ENCODE data around the gene POU2AF3.
"Not testable (repeated sequence)": the region's sequence is repeated elsewhere in the genome, so short reads cannot be mapped to it uniquely, and the experiment has no call there.

Gene POU2AF3

DNA sequence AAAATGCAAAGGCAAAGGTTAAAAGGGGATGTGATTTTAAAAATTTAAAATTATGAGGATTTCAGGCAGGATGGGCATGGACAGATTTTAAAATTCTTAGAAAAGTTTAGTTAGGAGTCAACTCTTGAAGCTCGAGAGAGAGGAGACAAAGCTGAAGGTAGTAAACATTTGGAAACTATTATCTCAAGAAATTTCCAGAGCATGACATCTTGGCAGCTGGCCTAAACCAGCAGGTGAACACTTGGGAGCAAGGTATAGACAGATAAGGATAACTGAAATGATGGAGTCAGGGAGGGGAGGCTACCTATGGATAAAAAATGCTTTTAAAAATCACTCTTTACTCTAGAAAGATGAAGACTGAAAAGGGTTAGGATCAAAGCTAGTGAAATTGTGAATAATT is 13.7 kb downstream of the POU2AF3 start:
- H3K4me3 ChIP-seq (ENCODE audit: low read depth, low read length): no peak overlapping the region
- DNase-seq: no peak
- H3K27ac ChIP-seq: no peak overlapping the region
- H3K36me3 ChIP-seq (replicated peaks): no peaks in the 10 kb centered on the region
- in situ Hi-C loops (cut with HindIII; ENCODE audit: low pct_ligation_motif_present, low sequenced_read_pairs): no loop called here
- TF ChIP-seq, protein P1, sequence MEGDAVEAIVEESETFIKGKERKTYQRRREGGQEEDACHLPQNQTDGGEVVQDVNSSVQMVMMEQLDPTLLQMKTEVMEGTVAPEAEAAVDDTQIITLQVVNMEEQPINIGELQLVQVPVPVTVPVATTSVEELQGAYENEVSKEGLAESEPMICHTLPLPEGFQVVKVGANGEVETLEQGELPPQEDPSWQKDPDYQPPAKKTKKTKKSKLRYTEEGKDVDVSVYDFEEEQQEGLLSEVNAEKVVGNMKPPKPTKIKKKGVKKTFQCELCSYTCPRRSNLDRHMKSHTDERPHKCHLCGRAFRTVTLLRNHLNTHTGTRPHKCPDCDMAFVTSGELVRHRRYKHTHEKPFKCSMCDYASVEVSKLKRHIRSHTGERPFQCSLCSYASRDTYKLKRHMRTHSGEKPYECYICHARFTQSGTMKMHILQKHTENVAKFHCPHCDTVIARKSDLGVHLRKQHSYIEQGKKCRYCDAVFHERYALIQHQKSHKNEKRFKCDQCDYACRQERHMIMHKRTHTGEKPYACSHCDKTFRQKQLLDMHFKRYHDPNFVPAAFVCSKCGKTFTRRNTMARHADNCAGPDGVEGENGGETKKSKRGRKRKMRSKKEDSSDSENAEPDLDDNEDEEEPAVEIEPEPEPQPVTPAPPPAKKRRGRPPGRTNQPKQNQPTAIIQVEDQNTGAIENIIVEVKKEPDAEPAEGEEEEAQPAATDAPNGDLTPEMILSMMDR (IDR thresholded peaks at IDR 0.05; ENCODE audit: low read depth, low read length, missing control alignments): no peak
- no peaks in the 10 kb centered on the region for H3K27me3 ChIP-seq (replicated peaks)

DNA sequence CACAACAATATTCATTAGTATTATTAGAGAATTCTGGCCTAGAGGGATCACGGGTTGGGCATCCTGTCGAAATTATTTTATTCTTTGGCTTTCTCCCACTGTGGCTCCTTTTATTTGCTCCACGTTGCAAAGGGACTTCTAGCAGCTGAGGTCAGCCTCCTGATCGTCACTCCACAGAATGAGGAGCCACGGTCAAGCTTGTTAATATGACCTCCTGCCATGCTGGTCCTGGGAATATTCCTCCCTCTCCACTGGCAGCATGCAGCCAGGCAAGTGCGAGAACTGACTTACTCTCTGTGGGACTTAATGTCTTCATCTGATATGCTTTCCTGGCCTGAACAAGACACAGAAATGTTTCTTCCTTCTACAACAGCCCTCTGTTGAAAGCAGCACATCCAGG is 20.9 kb downstream of the POU2AF3 start:
- H3K4me3 ChIP-seq (ENCODE audit: low read depth, low read length): no peak overlapping the region
- DNase-seq: no peak
- in situ Hi-C loops (cut with HindIII; ENCODE audit: low pct_ligation_motif_present, low sequenced_read_pairs): no loop called here
- TF ChIP-seq, protein P1 (IDR thresholded peaks at IDR 0.05; ENCODE audit: low read depth, low read length, missing control alignments): no peak
- H3K27ac ChIP-seq: no peak overlapping the region
- no peaks in the 10 kb centered on the region for H3K36me3 ChIP-seq (replicated peaks)
- H3K27me3 ChIP-seq (replicated peaks): no peaks in the 10 kb centered on the region

DNA sequence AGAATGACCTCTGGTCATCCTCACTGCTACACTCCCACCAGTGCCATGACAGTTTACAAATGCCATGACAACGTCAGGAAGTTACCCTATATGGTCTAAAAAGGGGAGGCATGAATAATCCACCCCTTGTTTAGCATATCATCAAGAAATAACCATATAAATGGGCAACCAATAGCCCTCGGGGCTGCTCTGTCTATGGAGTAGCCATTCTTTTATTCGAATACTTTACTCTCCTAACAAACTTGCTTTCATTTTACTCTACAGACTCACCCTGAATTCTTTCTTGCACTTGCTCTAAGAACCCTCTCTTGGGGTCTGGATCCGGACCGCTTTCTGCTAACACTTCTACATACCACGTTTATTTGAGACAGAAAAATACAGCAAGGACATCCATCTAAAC is 21.9 kb downstream of the POU2AF3 start:
- H3K36me3 ChIP-seq (replicated peaks); in situ Hi-C loops (cut with HindIII; ENCODE audit: low pct_ligation_motif_present, low sequenced_read_pairs); H3K27ac ChIP-seq; DNase-seq; H3K4me3 ChIP-seq (ENCODE audit: low read depth, low read length); H3K27me3 ChIP-seq (replicated peaks): not testable (repeated sequence)

DNA sequence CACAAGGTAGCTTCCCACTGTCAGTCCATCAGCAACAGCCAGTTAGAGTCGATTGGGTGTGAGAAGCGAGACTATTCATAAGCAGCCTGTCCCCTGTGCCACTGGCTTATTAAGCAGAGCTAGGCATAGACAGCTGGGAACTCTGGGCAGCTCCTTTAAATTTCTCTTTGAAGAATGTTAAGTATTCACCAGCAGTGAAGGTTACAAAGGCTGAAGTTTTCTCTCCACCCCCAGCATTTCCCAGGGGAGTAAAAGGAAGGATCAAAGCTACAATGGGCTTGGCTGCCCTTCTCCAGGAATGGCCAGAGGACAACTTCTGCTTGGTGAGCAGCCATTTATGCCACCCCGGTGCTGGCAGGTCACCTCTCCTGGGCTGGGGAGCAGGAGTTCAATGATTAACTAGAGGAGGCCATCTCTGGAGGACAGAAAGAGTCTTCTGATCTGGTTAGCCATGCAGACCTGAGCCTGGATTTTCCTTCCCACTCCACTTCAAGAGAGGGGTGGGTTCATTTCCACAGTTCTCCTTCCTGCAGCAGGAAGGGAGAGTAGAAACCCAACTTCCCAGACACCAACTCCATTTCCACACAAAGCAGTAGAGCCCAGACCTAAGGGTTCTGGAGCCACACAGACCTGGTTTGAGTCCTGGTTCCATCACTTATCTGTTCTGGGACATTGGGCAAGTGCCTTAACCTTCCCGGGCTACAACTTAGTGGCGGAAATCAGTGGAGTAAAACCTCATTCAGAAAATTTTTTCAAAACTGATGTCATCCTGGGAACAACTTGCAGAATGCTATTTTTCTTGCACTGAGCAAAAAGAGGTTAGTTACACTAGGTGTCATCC is 22.6 kb downstream of the POU2AF3 start:
- in situ Hi-C loops (cut with HindIII; ENCODE audit: low pct_ligation_motif_present, low sequenced_read_pairs): no loop called here
- no peak overlapping the region for H3K4me3 ChIP-seq (ENCODE audit: low read depth, low read length)
- no peaks in the 10 kb centered on the region for H3K27me3 ChIP-seq (replicated peaks)
- DNase-seq: no peak
- H3K27ac ChIP-seq: no peak overlapping the region
- no peaks in the 10 kb centered on the region for H3K36me3 ChIP-seq (replicated peaks)
- TF ChIP-seq, protein P1 (IDR thresholded peaks at IDR 0.05; ENCODE audit: low read depth, low read length, missing control alignments): no peak

DNA sequence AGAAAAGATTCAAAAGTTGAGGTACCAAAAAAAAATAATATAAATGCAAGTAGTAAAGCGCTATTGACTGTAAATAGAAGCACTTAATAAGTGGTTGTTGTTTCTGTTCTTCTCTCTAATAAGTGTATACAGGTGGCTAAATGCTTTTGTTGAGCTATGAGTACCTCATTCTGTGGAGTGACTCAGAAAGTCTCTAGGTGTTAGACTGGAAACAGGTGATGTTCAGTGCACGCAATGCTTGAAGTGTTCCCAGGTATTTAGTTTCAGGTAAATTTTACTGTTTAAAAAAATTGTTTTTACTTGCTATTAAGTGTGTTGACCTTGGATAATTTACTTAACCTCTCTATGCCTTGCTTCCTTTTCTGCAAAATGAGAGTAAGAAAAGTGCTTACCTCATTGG is 24.2 kb downstream of the POU2AF3 start:
- Histone ChIP-seq H3K4me3 (ENCODE audit: low read depth, low read length) (no peak overlapping the region), H3K27ac (no peak overlapping the region), H3K27me3 (replicated peaks) (no peaks in the 10 kb centered on the region), H3K36me3 (replicated peaks) (no peaks in the 10 kb centered on the region)
- no peak for DNase-seq
- TF ChIP-seq, protein P1 (IDR thresholded peaks at IDR 0.05; ENCODE audit: low read depth, low read length, missing control alignments): no peak
- in situ Hi-C loops (cut with HindIII; ENCODE audit: low pct_ligation_motif_present, low sequenced_read_pairs): no loop called here

DNA sequence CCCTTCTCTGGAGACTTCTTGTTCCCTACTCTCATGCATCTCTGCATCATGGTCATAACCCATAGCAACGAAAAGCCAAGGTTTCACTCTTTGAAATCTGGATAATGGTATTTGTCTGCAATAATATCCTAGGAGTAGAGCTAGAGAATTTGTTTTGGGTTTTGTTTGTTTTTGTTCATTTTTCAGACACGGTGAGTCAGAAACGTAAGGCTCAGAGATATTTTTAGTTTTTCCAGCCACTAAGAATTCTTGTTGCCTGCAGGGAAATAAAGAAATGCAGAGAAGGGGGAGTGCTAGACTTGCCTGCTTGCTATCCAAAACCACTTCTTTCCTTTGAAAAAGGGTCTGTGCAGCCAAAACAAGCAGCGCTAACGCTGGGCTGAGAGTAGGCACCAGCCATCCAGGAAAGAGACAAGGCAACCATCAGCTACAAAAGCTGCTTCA is 26.0 kb downstream of the POU2AF3 start:
- TF ChIP-seq, protein P1 (IDR thresholded peaks at IDR 0.05; ENCODE audit: low read depth, low read length, missing control alignments): no peak
- in situ Hi-C loops (cut with HindIII; ENCODE audit: low pct_ligation_motif_present, low sequenced_read_pairs): no loop called here
- no peak overlapping the region for H3K4me3 ChIP-seq (ENCODE audit: low read depth, low read length)
- no peaks in the 10 kb centered on the region for H3K36me3 ChIP-seq (replicated peaks)
- no peaks in the 10 kb centered on the region for H3K27me3 ChIP-seq (replicated peaks)
- no peak for DNase-seq
- H3K27ac ChIP-seq: no peak overlapping the region
